Measurements from ENCODE around the gene CLIP1.

Gene CLIP1

GRCh38 chr12:122348505-122348904 is 74.0 kb downstream of the CLIP1 start:
- Histone ChIP-seq H3K27me3 (ENCODE audit: control insufficient read depth, insufficient read depth, low read length) (no peaks in the 10 kb centered on the region), H3K9ac (ENCODE audit: low read length) (no peak overlapping the region), H3K4me3 (ENCODE audit: low read length) (no peak overlapping the region), H3K4me1 (ENCODE audit: control insufficient read depth, low read depth, low read length) (no peaks in the 10 kb centered on the region), H3K36me3 (ENCODE audit: control insufficient read depth, low read depth, low read length) (no peaks in the 10 kb centered on the region), H3K9me3 (ENCODE audit: control insufficient read depth, low read depth, low read length) (no peaks in the 10 kb centered on the region), H3K27ac (ENCODE audit: low read length) (no peak overlapping the region)

DNA sequence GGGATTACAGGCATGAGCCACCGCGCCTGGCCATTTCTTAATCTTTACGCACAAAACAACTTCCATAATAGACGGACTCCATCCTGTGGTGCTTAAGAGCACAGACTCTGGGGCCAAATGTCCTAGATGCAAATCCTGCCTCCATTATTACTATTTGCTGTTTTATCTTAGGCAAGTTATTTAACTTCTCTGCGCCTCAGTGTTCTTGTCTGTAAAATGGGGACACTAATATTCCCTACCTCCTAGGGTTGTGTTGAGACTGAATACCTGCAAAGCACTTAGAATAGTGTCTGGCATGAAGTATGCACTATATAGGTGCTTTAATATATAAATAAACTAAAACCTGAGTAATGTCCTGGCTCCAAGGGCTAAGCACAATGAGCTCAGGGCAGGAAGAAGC is 76.4 kb downstream of the CLIP1 start:
- Histone ChIP-seq H3K4me3 (ENCODE audit: low read length) (no peak overlapping the region), H3K9ac (ENCODE audit: low read length) (no peak overlapping the region), H3K27me3 (ENCODE audit: control insufficient read depth, insufficient read depth, low read length) (no peaks in the 10 kb centered on the region), H3K4me1 (ENCODE audit: control insufficient read depth, low read depth, low read length) (no peaks in the 10 kb centered on the region), H3K27ac (ENCODE audit: low read length) (no peak overlapping the region), H3K9me3 (ENCODE audit: control insufficient read depth, low read depth, low read length) (no peaks in the 10 kb centered on the region), H3K36me3 (ENCODE audit: control insufficient read depth, low read depth, low read length) (no peaks in the 10 kb centered on the region)

DNA sequence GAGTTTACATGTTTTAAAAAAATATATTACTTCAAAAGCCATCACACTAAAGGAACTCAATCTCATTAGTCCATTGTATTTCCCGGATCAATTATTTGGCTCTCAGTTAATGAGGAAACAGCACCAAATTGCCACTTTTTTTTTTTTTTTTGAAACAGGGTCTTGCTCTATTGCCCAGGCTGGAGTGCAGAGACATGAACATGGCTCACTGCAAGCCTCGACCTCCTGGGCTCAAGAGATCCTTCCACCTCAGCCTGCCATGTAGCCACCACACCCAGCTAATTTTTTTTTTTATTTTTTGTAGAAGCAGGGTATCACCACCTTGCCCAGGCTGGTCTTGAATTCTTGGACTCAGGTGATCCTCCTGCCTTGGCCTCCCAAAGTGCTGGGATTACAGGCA is 77.4 kb downstream of the CLIP1 start:
- no peaks in the 10 kb centered on the region for H3K4me1 ChIP-seq (ENCODE audit: control insufficient read depth, low read depth, low read length)
- no peak overlapping the region for H3K4me3 ChIP-seq (ENCODE audit: low read length)
- no peaks in the 10 kb centered on the region for H3K36me3 ChIP-seq (ENCODE audit: control insufficient read depth, low read depth, low read length)
- H3K9me3 ChIP-seq (ENCODE audit: control insufficient read depth, low read depth, low read length) = no peaks in the 10 kb centered on the region
- H3K27me3 ChIP-seq (ENCODE audit: control insufficient read depth, insufficient read depth, low read length) = no peaks in the 10 kb centered on the region
- no peak overlapping the region for H3K9ac ChIP-seq (ENCODE audit: low read length)
- H3K27ac ChIP-seq (ENCODE audit: low read length) = no peak overlapping the region

GRCh38 chr12:122336015-122336946 is 86.2 kb downstream of the CLIP1 start:
- H3K36me3 ChIP-seq (ENCODE audit: control insufficient read depth, low read depth, low read length) = peaks cover 8% of the 10 kb centered on the region
- H3K9ac ChIP-seq (ENCODE audit: low read length) = no peak overlapping the region
- H3K4me1 ChIP-seq (ENCODE audit: control insufficient read depth, low read depth, low read length) = no peaks in the 10 kb centered on the region
- no peak overlapping the region for H3K4me3 ChIP-seq (ENCODE audit: low read length)
- H3K27me3 ChIP-seq (ENCODE audit: control insufficient read depth, insufficient read depth, low read length) = no peaks in the 10 kb centered on the region
- no peak overlapping the region for H3K27ac ChIP-seq (ENCODE audit: low read length)
- no peaks in the 10 kb centered on the region for H3K9me3 ChIP-seq (ENCODE audit: control insufficient read depth, low read depth, low read length)

DNA sequence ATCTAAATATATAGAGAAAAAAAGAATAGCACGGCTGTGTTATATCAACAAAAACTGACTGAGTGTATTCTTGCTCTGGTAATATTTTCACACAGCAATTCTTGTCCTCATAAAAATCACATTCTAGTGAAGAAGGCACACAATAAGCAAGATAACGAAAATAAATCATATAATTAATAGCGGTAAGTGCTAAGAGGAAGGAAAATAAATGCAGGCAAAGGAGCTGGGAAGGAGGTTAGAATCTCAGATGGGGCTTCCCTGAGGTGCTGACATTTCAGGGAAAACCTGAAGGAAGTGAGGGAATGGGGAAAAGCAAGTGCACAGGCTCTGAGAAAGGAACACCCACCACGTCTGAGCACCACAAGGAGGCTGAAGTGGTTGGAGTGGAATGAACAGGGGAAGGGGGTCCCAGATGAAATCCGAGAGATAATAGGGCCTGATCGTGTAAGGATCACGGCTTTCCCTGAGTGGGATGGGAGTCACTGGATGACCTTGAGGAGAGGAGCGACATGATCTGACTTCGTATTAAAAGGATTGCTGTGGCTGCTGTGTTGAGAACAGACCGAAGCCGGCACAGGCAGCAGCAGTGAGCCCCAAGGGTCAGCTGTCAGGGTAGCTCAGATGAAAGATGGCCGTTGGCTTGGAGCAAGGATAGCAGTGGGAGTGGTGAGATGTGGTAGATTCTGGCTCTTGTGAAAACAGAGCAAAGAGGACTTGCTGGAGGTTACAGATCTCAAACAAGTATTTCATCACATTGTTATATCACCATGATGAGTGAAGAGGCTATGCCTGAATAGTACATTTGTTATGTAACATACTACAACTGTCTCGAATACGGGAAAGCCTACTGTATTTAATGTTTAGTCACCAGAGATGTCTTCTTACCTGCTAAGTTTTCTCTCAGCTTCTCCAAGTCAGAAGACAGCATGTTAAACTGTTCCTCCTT is 89.1 kb downstream of the CLIP1 start:
- Histone ChIP-seq H3K4me3 (ENCODE audit: low read length) (no peak overlapping the region), H3K27me3 (ENCODE audit: control insufficient read depth, insufficient read depth, low read length) (no peaks in the 10 kb centered on the region), H3K9ac (ENCODE audit: low read length) (no peak overlapping the region), H3K36me3 (ENCODE audit: control insufficient read depth, low read depth, low read length) (peaks cover 8% of the 10 kb centered on the region), H3K27ac (ENCODE audit: low read length) (no peak overlapping the region), H3K9me3 (ENCODE audit: control insufficient read depth, low read depth, low read length) (no peaks in the 10 kb centered on the region), H3K4me1 (ENCODE audit: control insufficient read depth, low read depth, low read length) (no peaks in the 10 kb centered on the region)

DNA sequence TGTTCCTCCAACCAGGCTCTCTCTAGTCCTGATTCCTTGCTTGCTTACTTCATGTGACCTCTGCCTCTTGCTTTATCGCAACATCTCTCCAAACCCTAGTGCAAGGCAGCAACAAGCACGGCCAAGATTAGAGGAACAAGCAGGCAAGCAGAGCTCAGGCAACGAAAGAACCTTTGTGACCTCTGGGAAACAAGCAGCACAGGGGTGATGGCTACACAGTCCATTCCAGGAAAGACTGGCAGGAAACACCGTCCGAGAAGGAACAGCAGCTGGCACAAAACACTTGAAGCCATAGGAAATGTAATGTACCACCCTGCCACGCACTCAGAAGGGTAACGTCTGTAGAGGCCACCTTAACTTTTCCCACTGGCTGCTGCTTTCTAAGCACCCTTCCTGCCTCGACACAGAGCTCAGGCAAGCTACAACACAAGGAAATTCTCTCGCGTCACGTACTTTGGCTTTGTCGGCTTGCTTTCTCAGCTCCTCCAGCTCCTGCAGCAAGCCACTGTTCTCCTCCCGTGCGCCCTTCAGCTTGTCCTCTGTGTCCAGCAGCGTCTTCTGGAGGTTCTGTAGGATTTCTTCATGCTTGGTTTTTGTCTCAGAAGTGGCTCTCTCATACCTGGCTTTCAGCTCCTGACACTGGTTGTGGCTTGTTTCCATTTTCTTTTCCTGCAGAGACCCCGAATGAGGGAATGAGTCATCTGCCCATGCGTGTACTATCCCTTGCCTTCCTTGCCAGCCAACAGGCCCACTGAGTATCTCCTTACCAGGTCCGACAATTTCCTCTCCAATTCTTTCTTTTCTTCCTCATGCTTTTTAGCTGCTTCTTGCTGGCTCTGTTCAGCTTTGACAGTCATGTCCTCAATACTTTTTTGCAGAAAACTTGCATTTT is 94.7 kb downstream of the CLIP1 start:
- H3K27ac ChIP-seq (ENCODE audit: low read length) = no peak overlapping the region
- H3K9ac ChIP-seq (ENCODE audit: low read length) = no peak overlapping the region
- no peaks in the 10 kb centered on the region for H3K4me1 ChIP-seq (ENCODE audit: control insufficient read depth, low read depth, low read length)
- H3K27me3 ChIP-seq (ENCODE audit: control insufficient read depth, insufficient read depth, low read length) = no peaks in the 10 kb centered on the region
- H3K36me3 ChIP-seq (ENCODE audit: control insufficient read depth, low read depth, low read length) = peaks cover 4% of the 10 kb centered on the region
- H3K9me3 ChIP-seq (ENCODE audit: control insufficient read depth, low read depth, low read length) = no peaks in the 10 kb centered on the region
- H3K4me3 ChIP-seq (ENCODE audit: low read length) = no peak overlapping the region

GRCh38 chr12:122327014-122327413 is 95.5 kb downstream of the CLIP1 start:
- Histone ChIP-seq H3K36me3 (ENCODE audit: control insufficient read depth, low read depth, low read length) (peaks cover 4% of the 10 kb centered on the region), H3K9me3 (ENCODE audit: control insufficient read depth, low read depth, low read length) (no peaks in the 10 kb centered on the region), H3K9ac (ENCODE audit: low read length) (no peak overlapping the region), H3K4me3 (ENCODE audit: low read length) (no peak overlapping the region), H3K4me1 (ENCODE audit: control insufficient read depth, low read depth, low read length) (no peaks in the 10 kb centered on the region), H3K27me3 (ENCODE audit: control insufficient read depth, insufficient read depth, low read length) (no peaks in the 10 kb centered on the region), H3K27ac (ENCODE audit: low read length) (no peak overlapping the region)

- Histone ChIP-seq H3K9ac (ENCODE audit: low read length) (no peak overlapping the region), H3K27me3 (ENCODE audit: control insufficient read depth, insufficient read depth, low read length) (no peaks in the 10 kb centered on the region), H3K27ac (ENCODE audit: low read length) (no peak overlapping the region), H3K9me3 (ENCODE audit: control insufficient read depth, low read depth, low read length) (no peaks in the 10 kb centered on the region), H3K36me3 (ENCODE audit: control insufficient read depth, low read depth, low read length) (peaks cover 4% of the 10 kb centered on the region), H3K4me3 (ENCODE audit: low read length) (no peak overlapping the region), H3K4me1 (ENCODE audit: control insufficient read depth, low read depth, low read length) (no peaks in the 10 kb centered on the region)
Observed at GRCh38 chr12:122326586-122326985, 95.9 kb downstream of the CLIP1 start.

DNA sequence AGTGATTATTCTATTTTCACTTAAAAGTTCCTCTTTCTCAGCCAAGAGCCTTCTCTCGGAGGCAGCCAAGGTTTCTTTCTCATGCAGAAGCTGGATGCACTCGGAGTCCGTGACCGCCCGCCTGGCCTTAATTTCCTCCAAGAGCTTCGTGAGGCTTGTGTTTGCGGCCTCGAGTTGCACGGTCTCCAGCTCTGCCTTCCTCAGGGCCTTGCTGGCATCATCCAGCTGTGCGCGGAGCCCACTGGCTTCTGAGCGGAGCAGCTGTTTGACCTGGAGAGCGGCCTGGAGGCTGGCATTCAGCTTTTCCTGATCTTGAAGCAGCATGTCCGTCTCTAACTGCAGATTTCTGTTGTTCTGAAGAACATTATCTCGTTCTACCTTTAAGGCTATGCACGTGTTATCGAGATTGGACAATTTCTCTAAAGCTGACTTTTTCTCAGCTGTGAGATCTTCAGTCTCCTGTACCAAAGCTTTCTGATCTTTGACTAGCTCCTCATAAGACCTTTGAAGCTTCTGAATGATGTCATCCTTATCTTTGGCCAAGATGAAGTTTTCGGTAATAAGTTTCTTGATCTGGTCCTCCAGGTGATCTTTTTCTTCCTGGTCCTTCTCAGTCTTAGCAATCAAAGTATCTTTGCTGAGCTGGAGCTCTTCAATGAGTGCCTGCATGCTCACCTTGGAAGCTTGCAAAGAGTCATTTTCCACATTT is 99.0 kb downstream of the CLIP1 start:
- no peak overlapping the region for H3K27ac ChIP-seq (ENCODE audit: low read length)
- peaks cover 9% of the 10 kb centered on the region for H3K36me3 ChIP-seq (ENCODE audit: control insufficient read depth, low read depth, low read length)
- no peak overlapping the region for H3K4me3 ChIP-seq (ENCODE audit: low read length)

GRCh38 chr12:122322501-122322900 is 100.0 kb downstream of the CLIP1 start:
- Histone ChIP-seq H3K27ac (ENCODE audit: low read length) (no peak overlapping the region), H3K4me3 (ENCODE audit: low read length) (no peak overlapping the region), H3K27me3 (ENCODE audit: control insufficient read depth, insufficient read depth, low read length) (no peaks in the 10 kb centered on the region), H3K4me1 (ENCODE audit: control insufficient read depth, low read depth, low read length) (no peaks in the 10 kb centered on the region), H3K9me3 (ENCODE audit: control insufficient read depth, low read depth, low read length) (no peaks in the 10 kb centered on the region), H3K36me3 (ENCODE audit: control insufficient read depth, low read depth, low read length) (peaks cover 9% of the 10 kb centered on the region), H3K9ac (ENCODE audit: low read length) (no peak overlapping the region)

More for the DNA sequence above, 99.0 kb downstream of the CLIP1 start:
- Histone ChIP-seq H3K9ac (ENCODE audit: low read length) (no peak overlapping the region), H3K9me3 (ENCODE audit: control insufficient read depth, low read depth, low read length) (no peaks in the 10 kb centered on the region), H3K27me3 (ENCODE audit: control insufficient read depth, insufficient read depth, low read length) (no peaks in the 10 kb centered on the region), H3K4me1 (ENCODE audit: control insufficient read depth, low read depth, low read length) (no peaks in the 10 kb centered on the region)

All from iPS-18a (cell line).